ENCODE data around the gene KLK5. TPM values are rescaled to one million over a fixed set of nuclear protein-coding genes. Genes with fewer than 3 reads are reported as not detected.

KLK5 gene
- total and polyA plus RNA-seq, 2 donors, result not detected

DNA sequence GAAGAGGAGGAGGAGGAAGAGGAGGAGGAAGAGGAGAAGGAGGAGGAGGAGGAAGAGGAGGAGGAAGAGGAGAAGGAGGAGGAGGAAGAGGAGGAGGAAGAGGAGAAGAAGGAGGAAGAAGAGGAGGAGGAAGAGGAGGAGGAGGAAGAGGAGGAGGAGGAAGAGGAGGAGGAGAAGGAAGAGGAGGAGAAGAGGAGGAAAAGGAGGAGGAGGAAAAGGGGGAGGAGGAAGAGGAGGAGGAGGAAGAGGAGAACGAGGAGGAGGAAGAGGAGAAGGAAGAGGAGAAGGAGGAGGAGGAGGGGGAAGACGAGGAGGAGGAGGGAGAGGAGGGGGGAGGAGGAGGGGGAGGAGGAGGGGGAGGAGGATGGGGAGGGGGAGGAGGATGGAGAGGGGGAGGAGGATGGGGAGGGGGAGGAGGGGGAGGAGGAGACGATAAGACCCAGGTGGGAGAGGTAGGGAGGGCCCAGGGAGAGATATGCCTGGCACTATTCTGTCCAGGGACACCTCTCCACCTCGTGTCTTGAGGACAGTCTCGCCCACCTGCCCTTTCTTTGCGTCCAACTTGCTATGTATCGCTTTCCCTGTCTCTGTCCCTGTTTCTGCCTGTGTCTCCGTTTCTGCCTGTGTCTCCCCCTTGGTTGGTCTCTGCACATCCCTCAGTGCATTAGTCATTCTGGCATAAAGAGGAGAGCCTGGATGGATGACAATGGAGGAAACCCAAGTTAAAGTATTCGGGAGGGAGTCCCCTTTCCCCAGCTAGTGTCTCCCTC is 7.1 kb upstream of the KLK5 start:
- H3K4me1 ChIP-seq (ENCODE audit: insufficient read depth), result no peaks in the 10 kb centered on the region
- no peak overlapping the region for H3K4me3 ChIP-seq (ENCODE audit: low read depth, low read length)
- H3K27ac ChIP-seq (ENCODE audit: low read depth), result no peak overlapping the region
- H3K36me3 ChIP-seq (ENCODE audit: insufficient read depth), result no peaks in the 10 kb centered on the region
- DNase-seq (ENCODE audit: extremely low spot score), result no peak
- 60% methylated on average over 7 of the region's 9 CpGs for WGBS

DNA sequence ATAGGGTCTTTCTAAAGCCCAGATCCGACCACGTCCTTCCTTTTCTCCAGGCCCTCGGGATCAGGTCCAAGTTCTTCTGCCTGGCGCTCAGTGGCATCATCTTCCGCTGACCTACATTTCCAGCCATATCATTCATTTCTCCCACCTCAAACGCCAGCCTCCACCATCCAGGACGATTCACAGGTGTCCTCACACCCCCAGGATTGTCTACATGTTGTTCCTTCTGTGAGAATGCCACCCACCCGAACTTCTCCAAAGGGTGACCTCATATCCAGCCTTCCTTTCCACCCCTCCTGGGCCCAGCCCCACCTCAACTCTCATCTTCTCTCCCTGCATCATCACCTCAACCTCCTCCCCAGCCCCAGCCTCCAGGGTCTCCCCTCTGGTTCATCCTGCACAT is 4.7 kb upstream of the KLK5 start:
- Histone ChIP-seq H3K4me1 (ENCODE audit: insufficient read depth) (no peaks in the 10 kb centered on the region), H3K27ac (ENCODE audit: low read depth) (no peak overlapping the region), H3K36me3 (ENCODE audit: insufficient read depth) (no peaks in the 10 kb centered on the region), H3K4me3 (ENCODE audit: low read depth, low read length) (no peak overlapping the region)
- 71% methylated on average over 8 of the region's 8 CpGs for WGBS
- DNase-seq (ENCODE audit: extremely low spot score), result no peak

GRCh38 chr19:50949861-50950260 is 3.0 kb downstream of the KLK5 start:
- Histone ChIP-seq H3K36me3 (ENCODE audit: insufficient read depth) (no peaks in the 10 kb centered on the region), H3K4me1 (ENCODE audit: insufficient read depth) (no peaks in the 10 kb centered on the region), H3K27ac (ENCODE audit: low read depth) (no peak overlapping the region), H3K4me3 (ENCODE audit: low read depth, low read length) (no peak overlapping the region)
- 68% methylated on average over 19 of the region's 19 CpGs for WGBS
- no peak for DNase-seq (ENCODE audit: extremely low spot score)

DNA sequence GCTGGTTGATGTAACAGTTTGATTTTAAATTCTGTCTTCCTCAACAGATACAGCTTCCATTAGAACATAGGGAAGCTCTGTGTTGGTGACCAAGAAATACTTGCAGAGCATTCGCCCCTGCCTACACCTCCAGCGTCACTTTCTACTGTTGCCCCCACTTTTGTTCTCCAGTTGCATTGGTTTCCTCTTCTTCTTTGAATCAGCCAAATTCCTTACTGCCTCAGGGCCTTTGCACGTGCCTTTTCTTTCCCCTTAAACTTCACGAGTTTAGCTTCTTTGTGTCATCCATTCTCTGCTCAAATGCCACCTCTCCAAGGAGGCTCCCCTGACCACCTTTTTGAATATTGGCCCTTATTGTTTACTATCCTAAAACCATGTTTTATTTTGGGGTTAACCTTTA is 5.7 kb downstream of the KLK5 start:
- DNase-seq (ENCODE audit: extremely low spot score), result no peak
- Histone ChIP-seq H3K4me1 (ENCODE audit: insufficient read depth) (no peaks in the 10 kb centered on the region), H3K27ac (ENCODE audit: low read depth) (no peak overlapping the region), H3K36me3 (ENCODE audit: insufficient read depth) (no peaks in the 10 kb centered on the region), H3K4me3 (ENCODE audit: low read depth, low read length) (no peak overlapping the region)
- WGBS, result 78% methylated on average over 4 of the region's 4 CpGs

GRCh38 chr19:50944795-50945194 is 8.0 kb downstream of the KLK5 start:
- DNase-seq (ENCODE audit: extremely low spot score), result no peak
- Histone ChIP-seq H3K36me3 (ENCODE audit: insufficient read depth) (no peaks in the 10 kb centered on the region), H3K4me3 (ENCODE audit: low read depth, low read length) (no peak overlapping the region), H3K4me1 (ENCODE audit: insufficient read depth) (no peaks in the 10 kb centered on the region), H3K27ac (ENCODE audit: low read depth) (no peak overlapping the region)
- 68% methylated on average over 4 of the region's 4 CpGs for WGBS

- Histone ChIP-seq H3K27ac (ENCODE audit: low read depth) (no peak overlapping the region), H3K36me3 (ENCODE audit: insufficient read depth) (no peaks in the 10 kb centered on the region), H3K4me3 (ENCODE audit: low read depth, low read length) (no peak overlapping the region), H3K4me1 (ENCODE audit: insufficient read depth) (no peaks in the 10 kb centered on the region)
- no peak for DNase-seq (ENCODE audit: extremely low spot score)
- WGBS, result 80% methylated on average over 10 of the region's 10 CpGs
Measured at GRCh38 chr19:50943074-50943828, 9.6 kb downstream of the KLK5 start.

- whole genome bisulfite sequencing, result 71% methylated on average over 2 of the region's 2 CpGs
- no peaks in the 10 kb centered on the region for H3K4me1 ChIP-seq (ENCODE audit: insufficient read depth)
- no peak for DNase-seq (ENCODE audit: extremely low spot score)
- H3K36me3 ChIP-seq (ENCODE audit: insufficient read depth), result no peaks in the 10 kb centered on the region
- H3K4me3 ChIP-seq (ENCODE audit: low read depth, low read length), result no peak overlapping the region
- H3K27ac ChIP-seq (ENCODE audit: low read depth), result no peak overlapping the region
Measured at GRCh38 chr19:50939596-50939995, 13.2 kb downstream of the KLK5 start.

DNA sequence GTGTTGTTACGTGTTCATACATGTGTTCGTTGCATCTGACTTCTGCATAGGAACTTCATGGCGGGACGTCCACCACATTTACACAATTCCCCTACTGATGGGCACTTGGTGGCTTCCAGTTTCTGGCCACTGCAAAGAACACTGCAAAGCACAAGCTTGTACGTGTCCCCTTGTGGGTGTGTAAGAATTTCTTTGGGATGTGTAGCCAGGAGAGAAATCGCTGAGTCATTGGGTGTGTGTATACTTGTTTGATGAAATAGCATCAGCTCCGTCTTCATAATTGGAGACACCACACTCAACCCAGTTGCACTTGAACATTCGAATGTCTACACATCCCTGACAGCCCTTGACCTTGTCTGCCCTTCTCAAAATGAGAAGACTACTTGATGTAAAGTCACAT is 19.2 kb downstream of the KLK5 start:
- no peak for DNase-seq (ENCODE audit: extremely low spot score)
- Histone ChIP-seq H3K27ac (ENCODE audit: low read depth) (no peak overlapping the region), H3K4me3 (ENCODE audit: low read depth, low read length) (no peak overlapping the region), H3K4me1 (ENCODE audit: insufficient read depth) (no peaks in the 10 kb centered on the region), H3K36me3 (ENCODE audit: insufficient read depth) (no peaks in the 10 kb centered on the region)
- WGBS, result 75% methylated on average over 8 of the region's 8 CpGs

DNA sequence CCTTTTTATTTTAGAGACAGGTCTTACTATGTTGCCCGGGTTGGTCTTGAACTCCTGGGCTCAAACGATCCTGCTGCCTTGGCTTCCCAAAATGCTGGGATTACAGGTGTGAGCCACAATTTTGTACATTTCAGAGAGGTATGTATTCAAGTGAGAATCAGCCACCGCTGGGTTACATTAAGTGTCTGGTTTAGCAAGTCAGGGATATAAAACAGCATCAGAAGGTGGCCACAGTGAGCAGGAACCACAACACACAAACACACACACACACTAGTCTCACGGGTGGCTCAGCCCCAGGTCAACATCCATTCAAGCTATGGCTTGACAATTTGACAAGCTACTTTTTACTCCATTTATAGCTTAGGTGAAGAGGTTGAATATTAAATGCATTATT is 20.2 kb downstream of the KLK5 start:
- Histone ChIP-seq H3K27ac (ENCODE audit: low read depth) (no peak overlapping the region), H3K36me3 (ENCODE audit: insufficient read depth) (no peaks in the 10 kb centered on the region), H3K4me1 (ENCODE audit: insufficient read depth) (no peaks in the 10 kb centered on the region), H3K4me3 (ENCODE audit: low read depth, low read length) (no peak overlapping the region)
- 70% methylated on average over 4 of the region's 4 CpGs for WGBS
- no peak for DNase-seq (ENCODE audit: extremely low spot score)

DNA sequence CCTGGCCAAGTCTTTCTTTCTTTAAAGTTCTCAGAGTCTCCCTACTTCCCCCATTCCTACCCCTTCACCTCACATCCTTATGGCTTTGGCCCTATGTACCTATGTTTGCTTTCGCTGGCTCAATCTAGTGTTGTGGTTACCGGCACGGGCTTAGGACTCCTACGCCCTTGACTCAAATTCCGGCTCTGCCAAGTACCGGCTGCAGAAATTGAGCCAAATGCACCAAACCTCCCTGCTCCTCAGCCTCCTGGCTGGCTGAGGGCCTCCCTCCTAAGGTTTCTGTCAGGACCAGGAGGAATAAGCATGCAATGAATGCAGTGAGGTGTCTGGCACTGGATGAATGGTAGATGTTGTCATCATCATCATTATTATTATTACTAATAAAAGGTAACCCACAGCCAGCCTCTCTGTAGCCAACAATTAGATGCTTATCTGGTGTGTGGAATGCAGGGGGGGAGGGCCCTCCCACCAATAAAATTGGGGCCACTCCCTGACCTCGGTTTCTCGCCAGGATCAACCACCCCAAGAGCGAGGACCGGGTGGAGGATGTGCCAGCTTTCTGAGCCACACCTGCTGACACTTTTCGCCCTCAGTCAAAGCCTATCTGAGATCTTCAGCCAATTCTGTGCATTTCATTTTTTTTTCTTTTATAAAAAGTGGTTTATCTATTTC is 20.7 kb downstream of the KLK5 start:
- WGBS, result 78% methylated on average over 11 of the region's 11 CpGs
- Histone ChIP-seq H3K36me3 (ENCODE audit: insufficient read depth) (no peaks in the 10 kb centered on the region), H3K4me3 (ENCODE audit: low read depth, low read length) (no peak overlapping the region), H3K4me1 (ENCODE audit: insufficient read depth) (no peaks in the 10 kb centered on the region), H3K27ac (ENCODE audit: low read depth) (no peak overlapping the region)
- DNase-seq (ENCODE audit: extremely low spot score), result no peak

- DNase-seq (ENCODE audit: extremely low spot score), result no peak
- H3K4me1 ChIP-seq (ENCODE audit: insufficient read depth), result no peaks in the 10 kb centered on the region
- no peak overlapping the region for H3K4me3 ChIP-seq (ENCODE audit: low read depth, low read length)
- no peak overlapping the region for H3K27ac ChIP-seq (ENCODE audit: low read depth)
- no peaks in the 10 kb centered on the region for H3K36me3 ChIP-seq (ENCODE audit: insufficient read depth)
Measured at GRCh38 chr19:50931023-50931422, 21.8 kb downstream of the KLK5 start.

- no peak overlapping the region for H3K27ac ChIP-seq (ENCODE audit: low read depth)
- WGBS, result 79% methylated on average over 5 of the region's 5 CpGs
- H3K4me1 ChIP-seq (ENCODE audit: insufficient read depth), result no peaks in the 10 kb centered on the region
- H3K36me3 ChIP-seq (ENCODE audit: insufficient read depth), result no peaks in the 10 kb centered on the region
- DNase-seq (ENCODE audit: extremely low spot score), result no peak
- H3K4me3 ChIP-seq (ENCODE audit: low read depth, low read length), result no peak overlapping the region
Measured at GRCh38 chr19:50928831-50929230, 24.0 kb downstream of the KLK5 start.

- no peak overlapping the region for H3K4me3 ChIP-seq (ENCODE audit: low read depth, low read length)
- 81% methylated on average over 11 of the region's 11 CpGs for WGBS
- H3K36me3 ChIP-seq (ENCODE audit: insufficient read depth), result no peaks in the 10 kb centered on the region
- DNase-seq (ENCODE audit: extremely low spot score), result no peak
- no peaks in the 10 kb centered on the region for H3K4me1 ChIP-seq (ENCODE audit: insufficient read depth)
- no peak overlapping the region for H3K27ac ChIP-seq (ENCODE audit: low read depth)
Measured at GRCh38 chr19:50926144-50926543, 26.7 kb downstream of the KLK5 start.

- no peaks in the 10 kb centered on the region for H3K36me3 ChIP-seq (ENCODE audit: insufficient read depth)
- H3K27ac ChIP-seq (ENCODE audit: low read depth), result no peak overlapping the region
- no peak for DNase-seq (ENCODE audit: extremely low spot score)
- H3K4me1 ChIP-seq (ENCODE audit: insufficient read depth), result no peaks in the 10 kb centered on the region
- WGBS, result 73% methylated on average over 2 of the region's 2 CpGs
- no peak overlapping the region for H3K4me3 ChIP-seq (ENCODE audit: low read depth, low read length)
Measured at GRCh38 chr19:50925734-50926133, 27.1 kb downstream of the KLK5 start.
